T-helper 22 cell (primary cell): Measurements from ENCODE around the gene TMEM179.

Experiments
- DNase-seq: peaks from one replicate; pipeline ENCODE4 v3.0.0-alpha.2; 2020; ENCODE audit warnings: low read depth

Gene TMEM179

GRCh38 chr14:104542871-104543830 lies 61.4 kb downstream of the TMEM179 start:
- no peak for DNase-seq

DNA sequence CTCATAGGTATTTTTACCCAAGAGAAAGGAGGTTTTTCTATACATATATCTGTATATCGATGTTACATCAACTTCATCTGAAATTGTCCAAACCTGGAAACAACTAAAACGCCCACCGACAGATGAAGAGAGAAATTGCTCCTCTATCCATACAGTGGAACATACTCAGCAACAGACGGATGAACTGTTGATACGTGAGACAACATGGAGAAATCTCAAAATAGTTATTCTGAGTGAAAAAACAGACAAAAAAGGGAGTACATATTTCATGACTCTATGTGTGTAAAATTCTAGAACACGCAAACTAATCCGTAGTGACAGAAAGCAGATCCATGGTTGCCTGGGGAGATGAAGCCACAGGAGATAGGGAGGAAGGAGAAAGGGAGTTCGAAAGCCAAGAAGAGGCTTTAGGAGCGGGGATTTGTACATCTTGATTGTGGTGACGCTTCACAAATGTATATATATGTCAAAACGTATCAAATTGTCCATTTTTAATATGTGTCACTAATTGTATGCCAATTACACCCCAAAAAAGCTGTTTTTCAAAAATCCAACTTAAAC lies 62.6 kb downstream of the TMEM179 start:
- no peak for DNase-seq
